HEK293T (cell line): ENCODE data around the gene RSPH6A.

Source experiments
- CTCF ChIA-PET: fragments of 350-600 bp; formaldehyde crosslinking; extraction: SDS; loops from one replicate; lab custom pipeline; 2021; ENCODE audit warnings: antibody characterized with exemption, inconsistent platforms; lab: Yijun Ruan, JAX
- POLR2A ChIA-PET: fragments of 350-600 bp; formaldehyde crosslinking; extraction: SDS; loops from one replicate; lab custom pipeline; 2020; ENCODE audit warnings: antibody characterized with exemption, inconsistent platforms; lab: Yijun Ruan, JAX
- DNase-seq: peaks from one replicate; pipeline ENCODE4 v3.0.0; 2012; ENCODE audit warnings: mixed read lengths; ENCODE audit errors: extremely low spot score
- ARNT ChIP-seq: fragments of 450-650 bp; IDR thresholded peaks from 2 replicates; pipeline ENCODE4 v1.6.1; 2017; ENCODE audit warnings: mild to moderate bottlenecking
- BHLHE40 ChIP-seq: fragments of 450-650 bp; IDR thresholded peaks from 2 replicates; pipeline ENCODE4 v1.6.1; 2016; ENCODE audit warnings: mild to moderate bottlenecking, moderate library complexity, borderline replicate concordance
- CTBP1 ChIP-seq: fragments of 450-650 bp; IDR thresholded peaks from 2 replicates; pipeline ENCODE4 v1.6.1; 2016; ENCODE audit warnings: borderline replicate concordance
- ELF4 ChIP-seq: fragments of 450-650 bp; IDR thresholded peaks from 2 replicates; pipeline ENCODE4 v1.6.1; 2017; ENCODE audit warnings: antibody characterized with exemption
- FOXA1 ChIP-seq: fragments of 450-650 bp; IDR thresholded peaks from 2 replicates; pipeline ENCODE4 v1.6.1; 2016; ENCODE audit warnings: mild to moderate bottlenecking
- FOXM1 ChIP-seq: fragments of 450-650 bp; IDR thresholded peaks from 2 replicates; pipeline ENCODE4 v1.6.1; 2017; ENCODE audit warnings: mild to moderate bottlenecking, borderline replicate concordance
- HDGF ChIP-seq: fragments of 450-650 bp; IDR thresholded peaks from 2 replicates; pipeline ENCODE4 v1.6.1; 2017; ENCODE audit warnings: antibody characterized with exemption, borderline replicate concordance
- L3MBTL2 ChIP-seq: fragments of 450-650 bp; conservative IDR thresholded peaks from 2 replicates; pipeline ENCODE4 v1.6.1; 2016; ENCODE audit warnings: mild to moderate bottlenecking
- LEF1 ChIP-seq: fragments of 450-650 bp; IDR thresholded peaks from 2 replicates; pipeline ENCODE4 v1.6.1; 2017; ENCODE audit warnings: mild to moderate bottlenecking, borderline replicate concordance
- NFRKB ChIP-seq: fragments of 450-650 bp; IDR thresholded peaks from 2 replicates; pipeline ENCODE4 v1.6.1; 2016; ENCODE audit warnings: mild to moderate bottlenecking, moderate library complexity
- SP1 ChIP-seq: fragments of 450-650 bp; IDR thresholded peaks from 2 replicates; pipeline ENCODE4 v1.6.1; 2017
- SUZ12 ChIP-seq: fragments of 450-650 bp; IDR thresholded peaks from 2 replicates; pipeline ENCODE4 v1.6.1; 2016; ENCODE audit warnings: mild to moderate bottlenecking
- TARDBP ChIP-seq: fragments of 450-650 bp; IDR thresholded peaks from 2 replicates; pipeline ENCODE4 v1.6.1; 2016
- ZNF384 ChIP-seq: fragments of 450-650 bp; IDR thresholded peaks from 2 replicates; pipeline ENCODE4 v1.6.1; 2016
- TF ChIP-seq, protein P1 (sequence below): fragments of 450-650 bp; IDR thresholded peaks from 2 replicates; pipeline ENCODE4 v1.6.1; 2016

The RSPH6A gene

DNA sequence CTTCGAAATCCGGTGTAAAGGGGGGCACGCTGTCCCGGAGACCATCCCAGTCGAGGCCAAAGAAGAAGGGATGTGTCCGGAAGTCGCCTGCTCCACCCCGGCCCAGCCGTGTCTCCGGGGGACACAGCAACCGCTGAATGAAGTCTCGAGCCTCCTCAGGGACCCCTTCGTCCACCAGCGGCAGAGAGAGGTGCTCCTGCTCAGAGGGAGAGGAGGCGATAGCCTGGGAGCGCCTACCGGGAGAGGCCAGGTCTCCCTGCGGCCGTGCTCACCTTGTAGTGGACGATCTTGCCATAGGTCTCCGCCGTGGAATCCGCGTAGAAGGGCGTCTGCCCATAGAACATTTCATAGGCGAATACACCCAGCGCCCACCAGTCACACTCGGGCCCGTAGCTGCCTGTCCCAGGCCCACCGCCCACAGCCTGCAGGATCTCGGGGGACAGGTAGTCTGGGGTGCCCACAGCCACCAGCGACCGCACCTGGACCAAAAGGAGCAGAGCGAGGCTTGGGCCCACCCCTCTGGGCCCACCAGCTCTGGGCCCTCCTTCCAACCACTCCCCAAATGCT lies 37.6 kb downstream of the RSPH6A start:
- ChIA-PET CTCF (no interaction called here), POLR2A (no interaction called here)
- no peak for DNase-seq
- TF ChIP-seq, protein P1, sequence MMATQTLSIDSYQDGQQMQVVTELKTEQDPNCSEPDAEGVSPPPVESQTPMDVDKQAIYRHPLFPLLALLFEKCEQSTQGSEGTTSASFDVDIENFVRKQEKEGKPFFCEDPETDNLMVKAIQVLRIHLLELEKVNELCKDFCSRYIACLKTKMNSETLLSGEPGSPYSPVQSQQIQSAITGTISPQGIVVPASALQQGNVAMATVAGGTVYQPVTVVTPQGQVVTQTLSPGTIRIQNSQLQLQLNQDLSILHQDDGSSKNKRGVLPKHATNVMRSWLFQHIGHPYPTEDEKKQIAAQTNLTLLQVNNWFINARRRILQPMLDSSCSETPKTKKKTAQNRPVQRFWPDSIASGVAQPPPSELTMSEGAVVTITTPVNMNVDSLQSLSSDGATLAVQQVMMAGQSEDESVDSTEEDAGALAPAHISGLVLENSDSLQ: no peak
- no peak for TF ChIP-seq NFRKB
- no peak for TF ChIP-seq FOXA1
- no peak for TF ChIP-seq L3MBTL2

DNA sequence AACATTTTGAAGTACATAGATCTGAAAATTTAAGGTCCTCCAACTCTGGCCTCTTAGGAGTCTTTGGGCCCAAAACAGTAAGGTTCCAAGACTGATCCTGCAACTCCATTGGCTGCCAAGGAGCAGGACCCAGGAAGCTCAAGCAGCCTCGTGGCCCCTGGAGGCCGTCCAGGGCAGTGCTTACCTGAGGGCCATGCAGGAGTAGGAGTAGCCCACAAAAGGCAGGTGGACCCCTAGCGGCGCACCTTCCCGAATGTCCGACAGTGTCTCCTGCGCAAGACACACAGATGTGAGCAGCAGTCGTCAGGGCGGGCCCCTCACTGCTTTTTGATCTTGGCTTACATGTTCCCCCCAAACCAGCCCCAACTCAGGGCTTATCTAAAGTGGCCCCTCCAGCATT lies 40.3 kb downstream of the RSPH6A start:
- CTCF ChIA-PET: no interaction called here
- no peak for DNase-seq
- no peak for TF ChIP-seq FOXM1
- no peak for TF ChIP-seq ARNT
- TF ChIP-seq LEF1: no peak
- TF ChIP-seq SUZ12: no peak
- no peak for TF ChIP-seq BHLHE40
- no peak for TF ChIP-seq ZNF384
- POLR2A ChIA-PET: no interaction called here

DNA sequence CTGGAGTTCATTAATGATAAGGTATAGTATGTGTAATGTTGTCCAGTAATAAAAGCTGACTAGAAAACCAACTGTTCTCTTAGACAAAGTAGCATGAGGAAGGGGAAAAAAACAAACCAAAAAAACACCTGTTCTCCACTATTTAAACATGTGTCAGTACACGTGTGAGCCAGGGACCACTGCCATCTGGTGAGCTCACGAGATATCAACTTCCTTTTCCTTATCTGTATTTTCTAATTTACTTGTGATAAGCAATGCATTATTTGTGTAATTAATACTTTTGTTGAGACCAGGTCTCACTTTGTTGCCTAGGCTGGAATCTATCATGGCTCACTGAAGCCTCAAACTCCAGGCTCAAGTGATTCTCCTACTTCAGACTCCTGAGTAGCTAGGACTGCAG lies 41.7 kb downstream of the RSPH6A start:
- DNase-seq: no peak
- TF ChIP-seq ELF4 (no peak), FOXM1 (no peak), ZNF384 (no peak), TARDBP (no peak), HDGF (no peak), BHLHE40 (no peak), NFRKB (no peak), SUZ12 (no peak), CTBP1 (no peak), LEF1 (no peak), SP1 (no peak), FOXA1 (no peak)
- TF ChIP-seq, protein P1: no peak
- ChIA-PET CTCF (interaction anchor here (1.1 to 1.5 kb wide), 3 partner anchors 26 to 81 kb away, joined by 4 to 5 read pairs (median 4); partner anchors contain the start of gene QPCTL), POLR2A (interaction anchor here (1.1 to 2.2 kb wide), 4 partner anchors 9 to 90 kb away, joined by 3 to 9 read pairs (median 4); partner anchors contain the start of genes DMPK, FBXO46 and SYMPK)

DNA sequence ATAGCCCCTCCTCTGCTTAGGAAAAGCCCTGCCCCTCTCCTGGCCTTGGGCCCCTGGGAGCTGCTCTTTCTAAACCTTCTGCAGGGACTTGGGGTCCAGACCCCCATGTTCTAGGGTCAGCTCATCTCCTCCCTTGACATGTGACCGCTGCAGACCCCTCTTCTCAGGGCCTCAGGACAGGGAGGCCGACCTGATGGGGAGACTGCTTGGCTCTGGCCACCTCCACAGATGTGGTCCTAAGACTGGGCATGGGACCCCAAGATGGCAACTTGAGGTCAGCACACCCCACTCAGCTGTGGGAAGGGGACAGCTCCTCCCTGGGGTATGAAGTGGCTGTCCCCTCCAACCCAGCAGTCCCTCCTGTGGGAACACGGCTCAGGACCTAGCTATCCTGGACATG lies 42.2 kb downstream of the RSPH6A start:
- CTCF ChIA-PET: interaction anchor here (1.1 to 1.5 kb wide), 3 partner anchors 26 to 80 kb away, joined by 4 to 5 read pairs (median 4); partner anchors contain the start of gene QPCTL
- DNase-seq: no peak
- POLR2A ChIA-PET: interaction anchor here (0.5 to 2.2 kb wide), 5 partner anchors 9 to 304 kb away, joined by 3 to 9 read pairs (median 3); partner anchors contain the start of genes DMPK, FBXO46 and SYMPK
- TF ChIP-seq TARDBP (no peak), SUZ12 (no peak)

DNA sequence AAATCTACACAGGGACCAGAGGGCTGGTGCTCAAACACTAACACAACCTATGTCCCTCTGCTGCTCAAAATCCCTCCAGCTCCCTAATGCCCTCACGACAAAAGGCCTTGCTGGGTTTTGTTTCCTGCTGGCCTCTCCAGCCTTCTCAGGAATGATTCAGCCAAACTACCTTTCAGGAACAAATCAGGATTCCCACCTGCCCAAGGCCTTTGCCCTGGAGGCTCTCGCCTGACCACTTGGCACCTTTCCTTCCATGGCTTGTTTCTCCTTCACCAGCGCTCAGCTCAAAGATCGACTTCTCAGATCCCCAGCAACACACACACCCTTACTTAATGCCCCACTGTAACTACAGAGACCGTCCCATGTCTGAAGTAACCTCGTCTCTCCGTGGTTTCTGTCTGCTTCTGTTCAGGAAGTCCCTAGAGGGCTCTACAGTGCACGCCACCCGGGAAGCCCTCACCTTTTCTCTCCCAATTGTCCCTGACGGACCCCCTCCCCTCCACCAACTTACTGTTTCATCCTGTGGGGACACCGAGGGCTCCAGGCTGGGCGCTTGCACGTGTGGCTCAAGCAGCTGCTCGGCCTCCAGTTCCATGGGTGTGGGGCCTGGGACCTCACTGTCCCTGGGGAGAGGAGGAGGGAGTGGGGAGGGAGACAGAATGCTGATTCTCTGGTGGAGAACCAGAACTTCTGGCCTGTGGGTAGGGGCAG lies 42.8 kb downstream of the RSPH6A start:
- ChIA-PET CTCF (interaction anchor here (1.1 to 1.5 kb wide), 3 partner anchors 27 to 80 kb away, joined by 4 to 5 read pairs (median 4); partner anchors contain the start of gene QPCTL), POLR2A (interaction anchor here (0.5 to 2.2 kb wide), 5 partner anchors 10 to 304 kb away, joined by 3 to 9 read pairs (median 3); partner anchors contain the start of genes DMPK, FBXO46 and QPCTL)
- TF ChIP-seq ZNF384: no peak
- TF ChIP-seq FOXA1: no peak
- TF ChIP-seq ELF4: no peak
- TF ChIP-seq, protein P1: no peak
- TF ChIP-seq BHLHE40: no peak
- TF ChIP-seq HDGF: no peak
- TF ChIP-seq LEF1: no peak
- TF ChIP-seq ARNT: no peak
- TF ChIP-seq SUZ12: no peak
- no peak for TF ChIP-seq L3MBTL2
- DNase-seq: no peak

DNA sequence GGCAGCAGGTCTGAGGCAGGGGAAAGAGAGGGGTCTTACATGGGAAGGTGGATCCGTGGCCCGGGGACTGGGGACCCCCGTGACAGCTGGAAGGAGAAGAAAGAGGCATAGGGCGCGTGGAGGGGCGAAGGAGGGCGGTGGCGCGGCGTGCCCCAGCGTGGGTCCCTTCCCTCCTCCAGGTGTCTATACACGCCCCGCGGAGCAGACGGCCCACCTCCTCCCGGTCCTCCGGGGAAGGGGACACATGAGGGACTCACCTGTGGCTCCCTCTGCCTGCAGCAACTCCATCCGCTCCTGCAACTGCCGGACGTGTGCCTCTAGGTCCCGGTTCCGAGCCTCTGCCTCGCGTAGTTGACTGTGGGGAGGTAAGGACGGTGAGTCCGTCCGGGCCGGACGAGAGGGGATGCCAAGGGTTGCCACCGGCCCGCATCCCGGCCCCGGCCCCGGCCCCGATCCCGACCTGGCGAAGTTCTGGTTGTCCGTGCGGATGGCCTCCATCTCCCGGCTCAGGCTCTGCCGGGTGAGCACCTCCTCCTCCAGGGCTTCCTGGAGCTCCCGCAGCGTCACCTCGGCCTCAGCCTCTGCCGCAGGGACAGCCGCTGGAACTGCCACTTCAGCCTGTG lies 43.7 kb downstream of the RSPH6A start:
- ChIA-PET CTCF (interaction anchor here (2.4 kb wide), 1 partner anchor 28 kb away, joined by 21 read pairs; no protein-coding TSS in a partner anchor), POLR2A (interaction anchor here (0.7 to 2.2 kb wide), 2 partner anchors 10 to 79 kb away, joined by 3 to 9 read pairs; partner anchors contain the start of genes DMPK and QPCTL)
- DNase-seq: no peak
- TF ChIP-seq FOXA1: no peak
- no peak for TF ChIP-seq L3MBTL2
- TF ChIP-seq SP1: no peak
